Fibroblast of lung (primary cell): Measurements from ENCODE around the gene YES1.

Experiments
- EZH2 ChIP-seq: IDR thresholded peaks from 2 replicates; pipeline ENCODE4 v1.5.1; 2012; ENCODE audit warnings: low read length, control low read depth, mild to moderate bottlenecking; ENCODE audit errors: missing control alignments
- TF ChIP-seq, protein P1 (sequence below), 2 donors: IDR thresholded peaks in 1 of 2; conservative IDR thresholded peaks in 1 of 2; 1 replicate in 1 of 2; 2 replicates in 1 of 2; pipeline ENCODE4 v1.5.1; 2011 to 2012; ENCODE audit warnings: low read length in 2 of 2, control low read depth in 1 of 2, inconsistent platforms in 1 of 2, low read depth in 1 of 2, mild to moderate bottlenecking in 1 of 2

DNA sequence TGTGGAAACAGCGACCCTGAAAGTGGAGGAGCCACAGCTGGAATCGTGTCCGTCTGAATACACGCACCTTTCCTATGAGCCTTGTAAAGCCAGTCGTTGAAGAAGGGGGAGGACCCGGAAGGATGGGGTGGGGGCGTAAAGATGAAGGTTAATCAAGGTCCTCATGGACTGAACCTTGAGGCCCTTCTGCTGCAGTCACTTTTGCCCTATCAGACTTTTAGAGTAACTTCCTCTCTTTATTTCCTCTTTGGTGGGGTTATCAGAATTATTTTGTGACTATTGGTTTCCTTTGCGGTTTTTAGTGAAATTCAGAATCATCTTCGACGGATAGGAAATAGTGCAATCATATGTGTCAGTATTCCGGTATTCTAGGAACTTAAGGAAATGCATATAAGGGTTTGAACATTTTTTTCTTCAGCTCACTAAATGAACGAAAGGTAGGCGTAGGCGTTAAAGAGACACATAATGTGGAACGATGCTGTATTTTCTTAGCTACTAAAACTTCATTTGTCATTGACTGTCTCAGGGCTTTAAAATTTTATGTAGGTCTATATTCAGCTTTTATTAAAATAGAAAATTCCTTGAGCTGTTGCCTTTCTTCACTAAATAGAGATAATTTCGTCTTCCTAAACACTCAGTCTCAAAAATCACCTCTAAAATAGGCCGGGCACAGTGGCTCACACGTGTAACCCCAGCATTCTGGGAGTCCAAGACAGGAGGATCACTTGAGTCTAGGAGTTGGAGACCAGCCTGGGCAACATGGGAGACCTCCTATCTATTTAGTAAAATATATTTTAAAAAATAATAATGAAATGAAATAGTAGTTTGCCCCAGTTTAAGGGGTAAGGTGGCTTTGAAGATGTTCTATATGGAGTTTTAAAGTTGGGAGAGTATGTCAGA is 1.4 kb upstream of the YES1 start:
- TF ChIP-seq, protein P1, sequence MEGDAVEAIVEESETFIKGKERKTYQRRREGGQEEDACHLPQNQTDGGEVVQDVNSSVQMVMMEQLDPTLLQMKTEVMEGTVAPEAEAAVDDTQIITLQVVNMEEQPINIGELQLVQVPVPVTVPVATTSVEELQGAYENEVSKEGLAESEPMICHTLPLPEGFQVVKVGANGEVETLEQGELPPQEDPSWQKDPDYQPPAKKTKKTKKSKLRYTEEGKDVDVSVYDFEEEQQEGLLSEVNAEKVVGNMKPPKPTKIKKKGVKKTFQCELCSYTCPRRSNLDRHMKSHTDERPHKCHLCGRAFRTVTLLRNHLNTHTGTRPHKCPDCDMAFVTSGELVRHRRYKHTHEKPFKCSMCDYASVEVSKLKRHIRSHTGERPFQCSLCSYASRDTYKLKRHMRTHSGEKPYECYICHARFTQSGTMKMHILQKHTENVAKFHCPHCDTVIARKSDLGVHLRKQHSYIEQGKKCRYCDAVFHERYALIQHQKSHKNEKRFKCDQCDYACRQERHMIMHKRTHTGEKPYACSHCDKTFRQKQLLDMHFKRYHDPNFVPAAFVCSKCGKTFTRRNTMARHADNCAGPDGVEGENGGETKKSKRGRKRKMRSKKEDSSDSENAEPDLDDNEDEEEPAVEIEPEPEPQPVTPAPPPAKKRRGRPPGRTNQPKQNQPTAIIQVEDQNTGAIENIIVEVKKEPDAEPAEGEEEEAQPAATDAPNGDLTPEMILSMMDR (conservative IDR thresholded peaks at IDR 0.05 in 1 of 2, IDR thresholded peaks at IDR 0.05 in 1 of 2; ENCODE audit: low read depth in 1 of 2, low read length in 2 of 2), result no peak
- TF ChIP-seq EZH2, result no peak
